D721Med (cell line): ENCODE measurements around the gene ADAMTS3.

Experiments used
- DNase-seq: peaks from one replicate; pipeline ENCODE4 v3.0.0; 2011; ENCODE audit warnings: low spot score; ENCODE audit not compliant: insufficient read length
- FAIRE-seq: peaks from 2 replicates; lab custom pipeline; 2011; peaks lifted over from hg19 to GRCh38; lab: Jason Lieb, UNC
- TF ChIP-seq, protein P1 (sequence below): IDR thresholded peaks from 2 replicates; pipeline ENCODE4 v1.5.1; 2012; ENCODE audit warnings: mild to moderate bottlenecking, control low read depth; ENCODE audit not compliant: insufficient read depth; ENCODE audit errors: missing control alignments

ADAMTS3 gene

DNA sequence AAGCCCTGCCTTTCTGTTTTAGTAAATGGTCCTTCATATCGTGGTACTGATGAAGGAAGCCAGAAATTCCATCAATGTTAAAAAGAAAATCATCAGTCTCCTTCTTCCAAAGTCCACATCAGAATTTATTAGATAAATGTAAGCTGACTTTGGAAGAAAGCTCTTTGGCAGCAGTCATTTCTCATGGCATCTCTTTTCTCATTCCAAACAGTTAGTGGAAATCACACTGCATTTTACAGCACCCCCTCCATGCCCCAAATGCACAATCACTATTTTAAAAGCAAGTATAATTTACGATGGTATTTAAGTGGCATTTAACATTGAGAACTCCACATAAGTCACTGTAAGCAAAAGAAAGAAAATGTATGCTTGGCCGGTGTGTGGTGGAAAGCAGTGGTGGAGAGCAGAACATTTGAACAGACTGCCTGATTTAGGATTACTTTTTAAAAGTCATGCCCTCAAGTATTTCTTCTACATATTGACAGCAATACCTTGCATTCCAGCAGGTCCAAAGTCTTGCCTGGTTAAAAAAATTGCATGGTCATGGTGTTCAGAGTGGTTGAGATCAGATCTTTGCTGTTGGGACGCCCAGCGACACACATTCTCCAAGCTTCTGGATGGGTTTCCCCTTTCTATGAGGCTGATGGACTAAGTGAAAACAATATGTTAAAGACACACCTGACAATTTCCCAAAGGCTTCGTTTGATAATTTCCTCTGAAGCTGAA is 248.6 kb downstream of the ADAMTS3 start:
- TF ChIP-seq, protein P1, sequence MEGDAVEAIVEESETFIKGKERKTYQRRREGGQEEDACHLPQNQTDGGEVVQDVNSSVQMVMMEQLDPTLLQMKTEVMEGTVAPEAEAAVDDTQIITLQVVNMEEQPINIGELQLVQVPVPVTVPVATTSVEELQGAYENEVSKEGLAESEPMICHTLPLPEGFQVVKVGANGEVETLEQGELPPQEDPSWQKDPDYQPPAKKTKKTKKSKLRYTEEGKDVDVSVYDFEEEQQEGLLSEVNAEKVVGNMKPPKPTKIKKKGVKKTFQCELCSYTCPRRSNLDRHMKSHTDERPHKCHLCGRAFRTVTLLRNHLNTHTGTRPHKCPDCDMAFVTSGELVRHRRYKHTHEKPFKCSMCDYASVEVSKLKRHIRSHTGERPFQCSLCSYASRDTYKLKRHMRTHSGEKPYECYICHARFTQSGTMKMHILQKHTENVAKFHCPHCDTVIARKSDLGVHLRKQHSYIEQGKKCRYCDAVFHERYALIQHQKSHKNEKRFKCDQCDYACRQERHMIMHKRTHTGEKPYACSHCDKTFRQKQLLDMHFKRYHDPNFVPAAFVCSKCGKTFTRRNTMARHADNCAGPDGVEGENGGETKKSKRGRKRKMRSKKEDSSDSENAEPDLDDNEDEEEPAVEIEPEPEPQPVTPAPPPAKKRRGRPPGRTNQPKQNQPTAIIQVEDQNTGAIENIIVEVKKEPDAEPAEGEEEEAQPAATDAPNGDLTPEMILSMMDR, result no peak
- DNase-seq (no peak), FAIRE-seq (no peak)

DNA sequence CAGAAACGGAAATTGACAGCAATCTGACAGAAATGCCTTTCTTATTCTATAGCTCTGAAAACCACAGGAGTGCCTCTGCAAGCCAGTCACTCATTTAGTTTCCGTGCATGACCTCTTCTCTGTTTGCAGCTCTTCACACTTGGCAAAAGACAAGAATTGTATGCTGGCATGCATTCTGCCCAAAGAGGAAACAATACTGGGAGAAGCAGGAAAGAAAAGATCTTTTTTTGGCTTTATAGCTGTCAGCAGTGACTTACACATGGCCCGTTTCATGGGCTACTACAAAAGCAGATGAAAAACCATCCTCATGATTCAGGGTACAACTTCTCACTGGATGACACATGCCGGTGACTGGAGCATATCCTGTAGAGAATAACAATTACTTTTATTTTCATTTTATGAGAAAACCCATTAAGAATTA is 249.4 kb downstream of the ADAMTS3 start:
- no peak for DNase-seq
- no peak for FAIRE-seq

DNA sequence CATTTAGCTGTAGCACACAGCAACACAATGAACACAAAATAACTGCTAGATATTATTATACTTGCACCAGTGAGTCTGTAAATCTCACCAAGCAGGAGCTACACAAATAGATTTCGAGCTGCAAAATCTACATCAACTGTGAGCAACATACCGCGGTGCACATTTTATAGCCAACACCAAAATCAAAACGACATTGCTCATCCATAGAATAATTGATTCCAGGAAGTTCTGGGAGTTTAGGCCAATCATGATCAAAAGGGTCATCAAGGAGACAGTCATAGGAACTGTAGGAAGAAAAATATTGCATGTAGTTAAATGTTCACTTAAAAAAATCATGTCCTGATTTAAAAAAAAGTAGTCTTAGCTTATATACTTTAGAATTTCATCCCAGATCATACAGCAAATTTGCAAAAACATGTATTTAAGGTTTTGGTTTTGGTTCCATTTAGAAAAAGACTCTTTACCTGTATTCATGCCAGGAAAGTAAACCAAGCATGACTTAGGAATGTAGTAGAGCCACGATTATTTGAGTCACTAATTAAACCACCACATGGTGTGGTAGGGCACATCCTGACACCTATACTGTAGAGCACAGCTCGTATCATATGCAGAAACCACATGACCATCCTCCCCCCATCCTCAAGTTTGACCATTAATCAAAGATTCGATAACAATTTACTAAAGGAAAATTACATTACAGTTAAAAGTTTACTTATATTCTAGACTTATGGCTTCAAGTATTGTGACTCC is 250.4 kb downstream of the ADAMTS3 start:
- DNase-seq (no peak), FAIRE-seq (no peak)
- TF ChIP-seq, protein P1, result no peak

More for the DNA sequence above, 249.4 kb downstream of the ADAMTS3 start:
- TF ChIP-seq, protein P1, result no peak

DNA sequence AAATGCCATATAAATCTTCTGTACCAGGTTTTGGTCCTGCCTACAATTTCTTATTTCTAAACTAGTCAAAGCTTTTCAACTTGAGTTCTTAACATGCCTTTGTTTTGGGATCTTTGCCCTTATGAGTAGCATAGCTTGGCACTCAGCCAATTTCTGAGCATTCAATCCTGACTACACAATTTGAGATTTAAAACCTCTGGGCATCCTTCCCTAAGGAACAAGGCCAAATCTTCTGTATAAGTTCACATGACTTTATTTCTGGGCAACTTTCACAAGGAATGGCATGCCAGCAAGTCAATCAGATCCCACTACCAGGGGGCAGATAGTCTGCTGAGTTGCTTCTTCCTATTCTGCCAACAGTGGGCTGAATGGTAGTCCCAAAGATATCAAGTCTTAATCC is 254.2 kb downstream of the ADAMTS3 start:
- TF ChIP-seq, protein P1, result no peak
- FAIRE-seq (no peak), DNase-seq (no peak)

DNA sequence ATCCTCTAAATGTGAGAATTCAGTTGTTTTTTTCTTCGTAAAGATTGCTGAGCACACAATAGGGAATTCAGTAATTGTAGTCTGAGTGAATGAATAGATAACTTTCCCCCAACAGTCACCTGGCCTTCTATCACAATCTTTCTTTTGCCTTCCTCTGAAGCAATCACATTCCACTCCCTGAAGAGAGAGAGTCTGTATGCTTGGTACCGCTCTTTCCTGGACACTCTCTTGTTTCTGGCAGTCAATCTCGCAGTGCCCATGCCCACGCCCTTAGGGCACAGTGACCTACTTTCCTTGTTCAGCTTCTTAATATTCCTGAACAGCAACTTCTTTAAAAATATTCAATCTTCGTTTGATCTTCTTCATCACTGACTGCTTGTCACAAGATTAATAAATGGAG is 255.9 kb downstream of the ADAMTS3 start:
- FAIRE-seq (no peak), DNase-seq (no peak)
- TF ChIP-seq, protein P1, result no peak

DNA sequence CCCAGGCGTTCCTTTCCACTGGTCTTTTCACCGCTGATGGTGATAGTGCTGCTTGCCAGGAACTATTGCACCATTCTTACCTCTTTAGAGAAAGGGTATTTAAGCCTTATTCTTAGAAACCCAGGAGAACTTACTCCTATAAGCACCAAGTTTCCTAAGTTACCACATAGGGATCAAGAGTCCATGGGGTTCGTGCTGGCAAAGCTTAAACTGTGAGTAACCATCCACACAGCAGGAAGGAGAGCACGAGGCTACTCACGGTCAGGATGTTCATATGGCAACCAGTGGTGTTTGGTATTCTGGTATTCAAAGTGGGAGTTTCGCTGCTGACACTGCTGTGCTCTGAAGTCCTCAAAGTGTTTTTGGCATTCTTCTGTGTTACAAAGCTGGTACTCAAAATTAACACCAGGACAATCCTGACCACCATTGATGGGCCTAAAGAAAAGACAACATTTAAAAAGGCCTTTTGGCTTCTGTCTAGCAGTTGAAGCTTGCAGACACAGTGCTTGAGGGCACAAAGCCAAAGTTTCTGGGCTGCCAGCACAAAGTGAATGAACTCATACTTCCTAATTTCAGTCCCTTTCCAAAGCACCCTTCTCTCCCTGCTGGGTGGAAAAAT is 256.9 kb downstream of the ADAMTS3 start:
- DNase-seq, result no peak
- no peak for FAIRE-seq
- TF ChIP-seq, protein P1, result no peak
